H1 (cell line): ENCODE data around the gene DDR2. TPM values are rescaled to one million over a fixed set of nuclear protein-coding genes. Genes with fewer than 3 reads are reported as not detected.
"Not testable (repeated sequence)": the region's sequence is repeated elsewhere in the genome, so short reads cannot be mapped to it uniquely, and the experiment has no call there.

Experiments
- CTCF ChIA-PET: fragments of 300-600 bp; sonication (Branson Sonifier 250); formaldehyde crosslinking; loops from one replicate; lab custom pipeline; 2021; ENCODE audit not compliant: partially characterized antibody; lab: Charles Lee
- POLR2A ChIA-PET: fragments of 300-600 bp; sonication (Branson Sonifier 250); formaldehyde crosslinking; loops from one replicate; lab custom pipeline; 2021; ENCODE audit warnings: inconsistent platforms; ENCODE audit not compliant: partially characterized antibody; lab: Charles Lee
- DNase-seq, 2 experiments: peaks; one replicate each; pipeline versions ENCODE4 v3.0.0 to v3.0.0-alpha.2; 2010 to 2022; ENCODE audit warnings: low spot score in 2 of 2, low read depth in 1 of 2, mixed read lengths in 1 of 2
- FAIRE-seq: peaks from 2 replicates; lab custom pipeline; 2011; peaks lifted over from hg19 to GRCh38; lab: Jason Lieb, UNC
- H2AFZ ChIP-seq: 2 replicates; pipeline ENCODE4 v1.8.1; 2012; ENCODE audit warnings: low read length, inconsistent platforms
- H2AK5ac ChIP-seq: 2 replicates; pipeline ENCODE4 v1.6.1; 2013; ENCODE audit warnings: low read depth, low read length
- H2BK120ac ChIP-seq: replicated peaks from 2 replicates; pipeline ENCODE3; 2013; ENCODE audit warnings: low read depth, low read length, inconsistent platforms
- H2BK12ac ChIP-seq: 2 replicates; pipeline ENCODE4 v1.6.1; 2013; ENCODE audit warnings: low read depth, low read length
- H2BK15ac ChIP-seq: 2 replicates; pipeline ENCODE4 v1.6.1; 2013; ENCODE audit warnings: low read length
- H2BK20ac ChIP-seq: 2 replicates; pipeline ENCODE4 v1.6.1; 2013; ENCODE audit warnings: low read length
- H2BK5ac ChIP-seq: 2 replicates; pipeline ENCODE4 v1.6.1; 2013; ENCODE audit warnings: low read depth, low read length
- H3K14ac ChIP-seq: 2 replicates; pipeline ENCODE4 v1.6.1; 2013; ENCODE audit warnings: inconsistent platforms; ENCODE audit not compliant: insufficient read length
- H3K18ac ChIP-seq: 2 replicates; pipeline ENCODE4 v1.6.1; 2013; ENCODE audit warnings: low read length; ENCODE audit errors: extremely low read depth
- H3K23ac ChIP-seq: 2 replicates; pipeline ENCODE4 v1.6.1; 2013; ENCODE audit warnings: inconsistent platforms; ENCODE audit not compliant: insufficient read length
- H3K23me2 ChIP-seq: 2 replicates; pipeline ENCODE4 v1.6.1; 2013; ENCODE audit warnings: low read depth, low read length
- H3K27ac ChIP-seq: 2 replicates; pipeline ENCODE4 v1.6.1; 2011; ENCODE audit warnings: low read depth, low read length, inconsistent platforms
- H3K27me3 ChIP-seq, 4 experiments: replicated peaks in 1 of 4; 1 replicate in 1 of 4; 2 replicates in 3 of 4; pipeline versions ENCODE4 v1.6.1 to v1.8.1; 2011 to 2013; ENCODE audit warnings: low read length in 3 of 4, mild to moderate bottlenecking in 3 of 4, inconsistent platforms in 2 of 4, mixed read lengths in 2 of 4, moderate library complexity in 1 of 4; ENCODE audit not compliant: control insufficient read depth in 3 of 4, insufficient read depth in 3 of 4; ENCODE audit errors: extremely low read depth in 1 of 4
- H3K36me3 ChIP-seq, 4 experiments: 2 replicates each; pipeline versions ENCODE4 v1.6.1 to v1.8.1; 2011 to 2013; ENCODE audit warnings: mild to moderate bottlenecking in 4 of 4, low read length in 3 of 4, moderate library complexity in 2 of 4, control low read depth in 1 of 4, inconsistent platforms in 1 of 4; ENCODE audit not compliant: insufficient read depth in 4 of 4, control insufficient read depth in 2 of 4
- H3K4ac ChIP-seq: replicated peaks from 2 replicates; pipeline ENCODE3; 2013; ENCODE audit warnings: low read length, low read depth, mixed read lengths, inconsistent platforms; ENCODE audit not compliant: insufficient read length
- H3K4me1 ChIP-seq, 4 experiments: replicated peaks in 1 of 4; 1 replicate in 1 of 4; 2 replicates in 3 of 4; pipeline versions ENCODE4 v1.6.1 to v1.8.1; 2011 to 2013; ENCODE audit warnings: low read length in 3 of 4, inconsistent platforms in 2 of 4, mixed read lengths in 1 of 4; ENCODE audit not compliant: insufficient read depth in 4 of 4, control insufficient read depth in 3 of 4
- H3K4me2 ChIP-seq, 2 experiments: 2 replicates each; pipeline versions ENCODE4 v1.6.1 to v1.8.1; 2011 to 2013; ENCODE audit warnings: low read depth in 2 of 2, low read length in 2 of 2, control low read depth in 1 of 2, inconsistent platforms in 1 of 2, mild to moderate bottlenecking in 1 of 2; ENCODE audit not compliant: insufficient read depth in 1 of 2
- H3K4me3 ChIP-seq, 4 experiments: fragments of 200-600, 300-600 bp in 1 of 4; sonication (generic), shearing (Covaris generic), sonication (Bioruptor Twin) in 1 of 4; 2 replicates each; pipeline versions ENCODE4 v1.5.1 to v1.8.1; 2011 to 2016; ENCODE audit warnings: low read length in 4 of 4, low read depth in 3 of 4, control low read depth in 2 of 4, inconsistent platforms in 2 of 4, mild to moderate bottlenecking in 2 of 4, mixed read lengths in 1 of 4, moderate library complexity in 1 of 4; ENCODE audit not compliant: insufficient read depth in 2 of 4; ENCODE audit errors: extremely low read depth in 1 of 4
- H3K56ac ChIP-seq: replicated peaks from 2 replicates; pipeline ENCODE3; 2013; ENCODE audit warnings: low read depth, mild to moderate bottlenecking, mixed read lengths, low read length, inconsistent platforms; ENCODE audit not compliant: insufficient read length
- H3K79me1 ChIP-seq: 2 replicates; pipeline ENCODE4 v1.6.1; 2013; ENCODE audit warnings: low read depth, low read length, control low read depth
- H3K79me2 ChIP-seq, 2 experiments: 2 replicates each; pipeline versions ENCODE4 v1.6.1 to v1.8.1; 2012 to 2013; ENCODE audit warnings: low read length in 2 of 2, mild to moderate bottlenecking in 2 of 2, inconsistent platforms in 1 of 2; ENCODE audit not compliant: insufficient read depth in 2 of 2, control insufficient read depth in 1 of 2
- H3K9ac ChIP-seq, 4 experiments: replicated peaks in 1 of 4; 1 replicate in 1 of 4; 2 replicates in 3 of 4; pipeline versions ENCODE4 v1.6.1 to v1.8.1; 2011 to 2013; ENCODE audit warnings: low read depth in 3 of 4, low read length in 3 of 4, control low read depth in 2 of 4, mild to moderate bottlenecking in 2 of 4, moderate library complexity in 2 of 4, inconsistent platforms in 1 of 4; ENCODE audit errors: extremely low read depth in 1 of 4
- H3K9me3 ChIP-seq, 2 experiments: 2 replicates each; pipeline versions ENCODE4 v1.6.1 to v1.8.1; 2012 to 2013; ENCODE audit warnings: mild to moderate bottlenecking in 2 of 2, moderate library complexity in 2 of 2, control low read depth in 1 of 2, inconsistent platforms in 1 of 2, low read depth in 1 of 2, low read length in 1 of 2, mixed read lengths in 1 of 2; ENCODE audit not compliant: insufficient read depth in 2 of 2
- H4K20me1 ChIP-seq, 2 experiments: replicated peaks in 1 of 2; 2 replicates each; pipeline versions ENCODE3 to v1.8.1; 2011 to 2013; ENCODE audit warnings: inconsistent platforms in 2 of 2, low read length in 2 of 2, mild to moderate bottlenecking in 1 of 2; ENCODE audit not compliant: insufficient read depth in 2 of 2, control insufficient read depth in 1 of 2
- H4K5ac ChIP-seq: 2 replicates; pipeline ENCODE4 v1.6.1; 2013; ENCODE audit warnings: low read length, low read depth, mixed read lengths, inconsistent platforms; ENCODE audit not compliant: insufficient read length
- H4K8ac ChIP-seq: 2 replicates; pipeline ENCODE4 v1.8.0; 2013; ENCODE audit warnings: mild to moderate bottlenecking, moderate library complexity, low read length, inconsistent platforms; ENCODE audit not compliant: insufficient read depth; ENCODE audit errors: extremely low read depth
- H4K91ac ChIP-seq: replicated peaks from 2 replicates; pipeline ENCODE3; 2013; ENCODE audit warnings: low read length, mixed read lengths, inconsistent platforms; ENCODE audit not compliant: insufficient read length
- WGBS, 2 experiments: shearing (Covaris generic) in 1 of 2; methylation state at CpG; one replicate each; pipeline versions ENCODE4 v1.1.6 to v1.1.7; 2013 to 2015; ENCODE audit warnings: low lambda C conversion rate in 2 of 2, mixed read lengths in 2 of 2, inconsistent platforms in 1 of 2, low coverage in 1 of 2, missing lambda C conversion rate in 1 of 2; ENCODE audit not compliant: insufficient replicate concordance in 2 of 2, insufficient coverage in 1 of 2, insufficient read length in 1 of 2; ENCODE audit errors: extremely low coverage in 1 of 2, missing lambda C conversion rate in 1 of 2; 5-methylcytosine and 5-hydroxymethylcytosine counted together
- polyA plus RNA-seq, 7 experiments: library from polyadenylated mRNA; depleted of rRNA in 3 of 7; stranded (reverse) in 5 of 7; unstranded in 2 of 7; fragments of >200 nt in 5 of 7; fragments of 200-250 nt in 2 of 7; gene quantifications; 1 replicate in 5 of 7; 2 replicates in 1 of 7; 4 replicates in 1 of 7; pipeline versions ENCODE4 v1.2.1 to v1.2.3, GENCODE V29; 2011 to 2013; ENCODE audit warnings: missing spikeins in 2 of 7, mixed read lengths in 2 of 7
- total RNA-seq: library from RNA; stranded (reverse); fragmentation: NEBNext Ultra II Directional; extraction: Animal tissue kit (Norgen Biotek cat#: 25700); gene quantifications from 2 replicates; pipeline ENCODE4 v1.2.1, GENCODE V29; 2021

DDR2 gene
- total and polyA plus RNA-seq, 2 of the 8 experiments (the other 6 are each of a cell fraction or from before 2014, with no cell fraction given): 1.00 to 2.1 TPM

DNA sequence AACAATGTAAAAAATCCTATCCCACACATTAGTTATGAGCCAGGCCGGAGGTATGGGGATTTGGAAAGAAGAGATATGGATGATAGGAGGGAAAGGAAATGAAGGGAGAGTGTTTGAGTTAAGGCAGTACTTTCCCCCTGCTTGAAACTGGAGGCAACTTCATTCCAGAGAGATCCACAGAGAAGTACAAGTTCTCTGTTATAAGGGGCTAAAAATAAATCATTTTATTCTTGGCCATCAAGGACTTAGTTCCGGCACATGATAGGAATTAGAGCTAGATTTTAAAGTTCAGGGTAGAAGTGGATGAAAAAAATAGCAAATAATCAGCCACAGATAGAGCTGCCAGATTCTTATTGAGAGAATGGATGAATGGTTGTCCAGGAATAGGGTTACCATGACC is 185.9 kb downstream of the DDR2 start:
- H2BK20ac ChIP-seq, H2AK5ac ChIP-seq, H2BK120ac ChIP-seq, H3K14ac ChIP-seq, POLR2A ChIA-PET, H3K9ac ChIP-seq, H3K9me3 ChIP-seq, H4K91ac ChIP-seq, H3K23me2 ChIP-seq, H3K36me3 ChIP-seq, DNase-seq, H3K79me1 ChIP-seq, H3K4me3 ChIP-seq, H2BK12ac ChIP-seq, H3K23ac ChIP-seq, H2AFZ ChIP-seq, H2BK15ac ChIP-seq, H4K20me1 ChIP-seq, H4K5ac ChIP-seq, H2BK5ac ChIP-seq, H3K18ac ChIP-seq, H4K8ac ChIP-seq, H3K4me1 ChIP-seq, H3K79me2 ChIP-seq, H3K4me2 ChIP-seq, H3K4ac ChIP-seq, FAIRE-seq, H3K56ac ChIP-seq, H3K27me3 ChIP-seq, H3K27ac ChIP-seq: not testable (repeated sequence)
- CTCF ChIA-PET: interaction anchor here (1.0 kb wide), 1 partner anchor 204 kb away, joined by 3 read pairs; no protein-coding TSS in a partner anchor
- WGBS, 2 experiments: 100% methylated on average over 1 to 2 of the region's 2 CpGs

DNA sequence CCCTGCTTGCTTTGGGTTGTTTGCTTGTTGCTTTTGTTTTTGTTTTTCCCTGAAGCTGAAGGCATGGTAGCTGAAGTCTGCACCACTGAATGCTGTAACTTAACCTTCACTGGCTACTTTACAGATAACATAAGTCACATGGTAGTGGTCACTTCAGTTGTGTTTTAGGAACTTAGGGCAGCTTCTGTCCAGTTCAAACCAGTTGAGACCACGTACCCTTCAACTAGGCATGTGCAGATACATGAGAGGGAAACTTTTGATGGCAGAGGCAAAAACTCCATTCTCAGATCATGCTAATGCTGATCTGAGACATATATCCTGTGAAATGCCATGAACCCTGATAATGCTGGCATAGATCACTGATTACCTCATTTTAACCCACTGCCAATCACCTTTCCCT is 186.4 kb downstream of the DDR2 start:
- WGBS, 2 experiments: 100% methylated on average over 1 of the region's 1 CpG; no CpG with 5 or more reads in 1 of the 2 experiments
- H4K20me1 ChIP-seq, H3K27me3 ChIP-seq, H3K4me1 ChIP-seq, H3K23me2 ChIP-seq, H2BK20ac ChIP-seq, H3K79me2 ChIP-seq, H3K23ac ChIP-seq, H3K4me2 ChIP-seq, H3K56ac ChIP-seq, H3K27ac ChIP-seq, H3K79me1 ChIP-seq, FAIRE-seq, DNase-seq, H4K5ac ChIP-seq, H3K14ac ChIP-seq, H2AK5ac ChIP-seq, H3K4ac ChIP-seq, H2BK120ac ChIP-seq, H3K4me3 ChIP-seq, H4K8ac ChIP-seq, H2BK5ac ChIP-seq, H3K18ac ChIP-seq, POLR2A ChIA-PET, H2BK12ac ChIP-seq, H2BK15ac ChIP-seq, H4K91ac ChIP-seq, H3K36me3 ChIP-seq, H3K9me3 ChIP-seq, H3K9ac ChIP-seq, H2AFZ ChIP-seq: not testable (repeated sequence)
- CTCF ChIA-PET: interaction anchor here (1.0 kb wide), 1 partner anchor 205 kb away, joined by 3 read pairs; no protein-coding TSS in a partner anchor
